Measurements from ENCODE around the gene TATDN2. TPM values are rescaled to one million over a fixed set of nuclear protein-coding genes. Genes with fewer than 3 reads are reported as not detected.

The TATDN2 gene
- total and polyA plus RNA-seq, 2 experiments from 2014 or later = 4.6 to 8.4 TPM

DNA sequence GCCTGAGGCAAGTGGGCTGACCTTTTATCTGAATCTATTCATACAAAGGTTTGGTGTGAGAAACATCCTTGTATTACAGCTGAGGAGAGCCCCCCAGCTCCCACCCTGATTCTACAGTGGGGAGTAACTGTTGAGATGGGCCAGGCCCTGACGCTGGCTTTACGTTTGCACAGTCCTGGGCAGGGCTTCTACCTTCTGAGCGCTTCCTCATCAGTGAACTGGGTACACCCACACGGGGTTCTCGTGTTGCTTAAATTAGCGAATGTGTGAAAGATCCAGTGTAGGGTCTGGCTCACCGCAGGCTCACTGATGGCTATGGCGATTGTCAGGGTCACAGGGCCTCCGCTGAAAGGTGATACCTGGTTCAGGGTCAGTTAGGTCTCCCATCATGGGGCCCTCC is 51.8 kb downstream of the TATDN2 start:
- 82 to 88% methylated on average over 9 of the region's 9 CpGs for WGBS, 2 experiments (ENCODE audit: low coverage in 1 of 2, low lambda C conversion rate in 2 of 2, missing lambda C conversion rate in 2 of 2)
- no peaks in the 10 kb centered on the region for H3K9me2 ChIP-seq (ENCODE audit: insufficient read depth)
- peaks cover 8% of the 10 kb centered on the region; the same call in 1 of the 2 replicates for H3K79me2 ChIP-seq (ENCODE audit: insufficient read depth)
- H3K36me3 ChIP-seq (ENCODE audit: low read depth) = peaks cover 24% of the 10 kb centered on the region
- H2AFZ ChIP-seq = no peak overlapping the region
- no peak overlapping the region for H3K27ac ChIP-seq
- no peaks in the 10 kb centered on the region for H3K4me1 ChIP-seq (ENCODE audit: insufficient read depth)
- in situ Hi-C loops (cut with MboI) = no loop called here
- no peak for TF ChIP-seq EZH2phosphoT487 (IDR thresholded peaks at IDR 0.05; ENCODE audit: insufficient read depth, low read depth)
- TF ChIP-seq EZH2 (IDR thresholded peaks at IDR 0.05; ENCODE audit: insufficient read depth, poor library complexity, severe bottlenecking) = no peak
- H4K20me1 ChIP-seq (ENCODE audit: insufficient read depth) = no peaks in the 10 kb centered on the region
- H3K9me3 ChIP-seq (ENCODE audit: low read depth) = no peaks in the 10 kb centered on the region
- no peak for DNase-seq
- H3K4me3 ChIP-seq = no peak overlapping the region
- no peak overlapping the region for H3K4me2 ChIP-seq (ENCODE audit: unreplicated experiment)
- H3F3A ChIP-seq (ENCODE audit: insufficient read depth) = peaks cover 55% of the 10 kb centered on the region
- no peaks in the 10 kb centered on the region for H3K27me3 ChIP-seq (replicated peaks; ENCODE audit: insufficient read depth)
- no peak overlapping the region for H3K9ac ChIP-seq

DNA sequence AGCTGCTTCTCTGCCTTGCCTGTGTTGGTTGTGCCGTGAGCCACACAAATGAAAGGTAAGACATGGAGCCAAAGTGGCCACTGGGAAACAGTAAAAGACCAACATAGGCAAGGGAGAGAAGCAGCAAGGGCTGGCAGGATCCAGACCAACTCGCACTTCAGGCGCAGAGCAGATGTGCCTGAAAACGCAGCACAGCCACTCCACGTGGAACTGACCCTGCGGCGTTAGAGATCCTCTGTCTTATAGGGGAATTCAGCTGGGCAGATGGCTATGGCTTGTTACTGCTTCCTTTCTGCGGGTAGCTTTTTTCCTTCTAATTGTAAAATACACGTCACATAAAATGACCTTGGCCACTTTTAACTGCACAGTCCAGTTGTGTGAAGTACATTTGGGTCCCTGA is 54.8 kb downstream of the TATDN2 start:
- no peak overlapping the region for H3K9ac ChIP-seq
- H3K36me3 ChIP-seq (ENCODE audit: low read depth) = peaks cover 51% of the 10 kb centered on the region
- H3K9me2 ChIP-seq (ENCODE audit: insufficient read depth) = no peaks in the 10 kb centered on the region
- H3K27me3 ChIP-seq (replicated peaks; ENCODE audit: insufficient read depth) = no peaks in the 10 kb centered on the region
- H3K79me2 ChIP-seq (ENCODE audit: insufficient read depth) = peaks cover 15% of the 10 kb centered on the region
- H3K4me1 ChIP-seq (ENCODE audit: insufficient read depth) = no peaks in the 10 kb centered on the region
- no peak for DNase-seq
- 83 to 89% methylated on average over 9 of the region's 9 CpGs for WGBS, 2 experiments (ENCODE audit: low coverage in 1 of 2, low lambda C conversion rate in 2 of 2, missing lambda C conversion rate in 2 of 2)
- TF ChIP-seq EZH2 (IDR thresholded peaks at IDR 0.05; ENCODE audit: insufficient read depth, poor library complexity, severe bottlenecking) (no peak), EZH2phosphoT487 (IDR thresholded peaks at IDR 0.05; ENCODE audit: insufficient read depth, low read depth) (no peak)
- H3F3A ChIP-seq (ENCODE audit: insufficient read depth) = peaks cover 74% of the 10 kb centered on the region
- in situ Hi-C loops (cut with MboI) = no loop called here
- H3K9me3 ChIP-seq (ENCODE audit: low read depth) = no peaks in the 10 kb centered on the region
- 0 out of 2 replicates have a peak, but pooled peaks cover 10% of the 10 kb centered on the region for H4K20me1 ChIP-seq (ENCODE audit: insufficient read depth)
- no peak overlapping the region for H3K27ac ChIP-seq
- H3K4me2 ChIP-seq (ENCODE audit: unreplicated experiment) = no peak overlapping the region
- no peak overlapping the region for H2AFZ ChIP-seq
- no peak overlapping the region for H3K4me3 ChIP-seq

DNA sequence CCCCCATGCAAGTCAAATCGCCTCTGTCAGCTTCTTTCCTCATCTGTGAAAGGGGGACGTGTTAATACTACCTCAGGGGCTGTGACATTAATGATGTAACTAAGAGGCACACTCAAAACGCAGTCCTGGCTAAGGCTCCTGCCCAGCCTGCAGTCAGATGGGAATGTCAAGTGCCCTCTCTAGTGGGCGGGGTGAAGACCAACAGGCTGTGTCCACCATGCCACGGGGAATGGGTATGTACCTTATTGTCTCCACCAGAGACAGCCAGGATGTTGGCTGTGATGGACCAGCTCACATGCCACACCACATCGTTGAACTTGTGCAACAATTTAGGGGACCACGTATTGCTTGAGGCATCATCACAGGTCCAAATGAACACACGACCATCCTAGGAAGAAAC is 55.5 kb downstream of the TATDN2 start:
- no peak overlapping the region for H3K4me3 ChIP-seq
- peaks cover 57% of the 10 kb centered on the region for H3K36me3 ChIP-seq (ENCODE audit: low read depth)
- TF ChIP-seq EZH2 (IDR thresholded peaks at IDR 0.05; ENCODE audit: insufficient read depth, poor library complexity, severe bottlenecking) (no peak), EZH2phosphoT487 (IDR thresholded peaks at IDR 0.05; ENCODE audit: insufficient read depth, low read depth) (no peak)
- no peaks in the 10 kb centered on the region for H3K9me3 ChIP-seq (ENCODE audit: low read depth)
- no peak overlapping the region for H3K9ac ChIP-seq
- 0 out of 2 replicates have a peak, but pooled peaks cover 11% of the 10 kb centered on the region for H4K20me1 ChIP-seq (ENCODE audit: insufficient read depth)
- H3K9me2 ChIP-seq (ENCODE audit: insufficient read depth) = no peaks in the 10 kb centered on the region
- H3K27me3 ChIP-seq (replicated peaks; ENCODE audit: insufficient read depth) = no peaks in the 10 kb centered on the region
- H3K4me2 ChIP-seq (ENCODE audit: unreplicated experiment) = no peak overlapping the region
- in situ Hi-C loops (cut with MboI) = no loop called here
- WGBS, 2 experiments (ENCODE audit: low coverage in 1 of 2, low lambda C conversion rate in 2 of 2, missing lambda C conversion rate in 2 of 2) = 74 to 80% methylated on average over 8 of the region's 8 CpGs
- H3K27ac ChIP-seq = no peak overlapping the region
- peaks cover 22% of the 10 kb centered on the region for H3K79me2 ChIP-seq (ENCODE audit: insufficient read depth)
- H3F3A ChIP-seq (ENCODE audit: insufficient read depth) = peaks cover 77% of the 10 kb centered on the region
- no peak overlapping the region for H2AFZ ChIP-seq
- H3K4me1 ChIP-seq (ENCODE audit: insufficient read depth) = no peaks in the 10 kb centered on the region
- no peak for DNase-seq

DNA sequence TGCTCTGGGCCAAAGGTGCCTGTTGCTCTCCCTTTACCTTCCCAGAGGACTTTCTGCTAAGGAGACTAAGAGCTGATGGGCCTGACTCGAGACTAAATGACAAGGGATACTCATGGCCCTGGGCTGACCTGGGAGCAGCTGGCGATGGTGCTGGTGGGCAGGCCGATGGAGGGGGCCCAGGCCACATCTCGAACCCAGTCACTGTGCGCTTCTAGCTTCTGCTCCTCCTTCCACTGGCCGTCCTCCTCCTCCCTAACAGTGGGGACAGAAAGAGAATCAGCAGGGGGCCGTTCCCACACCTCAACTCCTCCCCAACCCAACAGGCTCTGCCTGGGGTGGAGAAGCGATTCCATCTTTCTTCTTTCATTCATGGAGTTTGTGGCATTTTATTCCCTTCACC is 56.6 kb downstream of the TATDN2 start:
- Histone ChIP-seq H3K9ac (no peak overlapping the region), H3K27me3 (replicated peaks; ENCODE audit: insufficient read depth) (no peaks in the 10 kb centered on the region), H3K36me3 (ENCODE audit: low read depth) (peaks cover 68% of the 10 kb centered on the region), H3K9me2 (ENCODE audit: insufficient read depth) (no peaks in the 10 kb centered on the region), H4K20me1 (ENCODE audit: insufficient read depth) (0 out of 2 replicates have a peak, but pooled peaks cover 11% of the 10 kb centered on the region), H3F3A (ENCODE audit: insufficient read depth) (peaks cover 76% of the 10 kb centered on the region), H3K4me1 (ENCODE audit: insufficient read depth) (peaks cover 3% of the 10 kb centered on the region; the same call in 1 of the 2 replicates), H3K4me3 (no peak overlapping the region), H3K27ac (no peak overlapping the region), H3K4me2 (ENCODE audit: unreplicated experiment) (no peak overlapping the region), H3K79me2 (ENCODE audit: insufficient read depth) (peaks cover 25% of the 10 kb centered on the region), H2AFZ (no peak overlapping the region), H3K9me3 (ENCODE audit: low read depth) (no peaks in the 10 kb centered on the region)
- DNase-seq = no peak
- TF ChIP-seq EZH2phosphoT487 (IDR thresholded peaks at IDR 0.05; ENCODE audit: insufficient read depth, low read depth) = no peak
- TF ChIP-seq EZH2 (IDR thresholded peaks at IDR 0.05; ENCODE audit: insufficient read depth, poor library complexity, severe bottlenecking) = no peak
- WGBS, 2 experiments (ENCODE audit: low coverage in 1 of 2, low lambda C conversion rate in 2 of 2, missing lambda C conversion rate in 2 of 2) = 91 to 93% methylated on average over 8 of the region's 8 CpGs
- in situ Hi-C loops (cut with MboI) = no loop called here

Data from GM23248 (cell line).